IMR-90 (cell line): Measurements from ENCODE around the gene GKAP1. TPM values are rescaled to one million over a fixed set of nuclear protein-coding genes. Genes with fewer than 3 reads are reported as not detected.

Experiments used
- ATAC-seq: fragments of 200-7000 bp; cut with Tn5 transposase; 2 replicates; pipeline ENCODE4 v1.9.1; 2020; ENCODE audit warnings: low read depth, mild to moderate bottlenecking, moderate library complexity
- BruUV-seq: library from RNA; stranded (reverse); fragments of 400-500 nt; replicated peaks from 2 replicates; lab custom pipeline; 2021; lab: Mats Ljungman, UMichigan
- CTCF ChIA-PET: fragments of 300-600 bp; formaldehyde crosslinking; extraction: SDS; loops from one replicate; lab custom pipeline; 2021; ENCODE audit warnings: antibody characterized with exemption; lab: Yijun Ruan, JAX
- POLR2A ChIA-PET: fragments of 300-600 bp; sonication (Branson Sonifier 250); formaldehyde crosslinking; loops from one replicate; lab custom pipeline; 2022; ENCODE audit warnings: antibody characterized with exemption; ENCODE audit not compliant: unreplicated experiment; lab: Charles Lee
- DNase-seq: peaks from one replicate; pipeline ENCODE4 v3.0.0; 2013
- H2AFZ ChIP-seq: replicated peaks from 2 replicates; pipeline ENCODE3; 2013; ENCODE audit warnings: low read length, mild to moderate bottlenecking; ENCODE audit not compliant: poor library complexity
- H2AK5ac ChIP-seq: 2 replicates; pipeline ENCODE4 v1.6.1; 2013; ENCODE audit warnings: low read depth, low read length, inconsistent platforms
- H2AK9ac ChIP-seq: replicated peaks from 2 replicates; pipeline ENCODE3; 2013; ENCODE audit warnings: mild to moderate bottlenecking, low read depth, low read length, moderate library complexity; ENCODE audit not compliant: poor library complexity
- H2BK120ac ChIP-seq: 2 replicates; pipeline ENCODE4 v1.6.1; 2013; ENCODE audit warnings: low read depth, low read length, inconsistent platforms
- H2BK15ac ChIP-seq: 3 replicates; pipeline ENCODE4 v1.6.1; 2013; ENCODE audit warnings: low read depth, low read length, inconsistent platforms
- H2BK20ac ChIP-seq: 2 replicates; pipeline ENCODE4 v1.6.1; 2013; ENCODE audit warnings: low read depth, mild to moderate bottlenecking, inconsistent platforms, low read length, moderate library complexity
- H2BK5ac ChIP-seq: 2 replicates; pipeline ENCODE4 v1.6.1; 2013; ENCODE audit warnings: mild to moderate bottlenecking, low read depth, low read length, inconsistent platforms; ENCODE audit not compliant: poor library complexity, severe bottlenecking
- H3K14ac ChIP-seq: replicated peaks from 2 replicates; pipeline ENCODE4 v1.6.1; 2013; ENCODE audit warnings: low read depth, low read length, inconsistent platforms
- H3K18ac ChIP-seq: 2 replicates; pipeline ENCODE4 v1.6.1; 2013; ENCODE audit warnings: low read depth, low read length, control low read depth
- H3K23ac ChIP-seq: 2 replicates; pipeline ENCODE4 v1.6.1; 2013; ENCODE audit warnings: low read depth, low read length, inconsistent platforms
- H3K27ac ChIP-seq: 2 replicates; pipeline ENCODE4 v1.5.1; 2013; ENCODE audit warnings: mild to moderate bottlenecking, control low read depth, low read length; ENCODE audit not compliant: insufficient read depth
- H3K27me3 ChIP-seq: 2 replicates; pipeline ENCODE4 v1.6.1; 2013; ENCODE audit warnings: low read length; ENCODE audit not compliant: control insufficient read depth, insufficient read depth
- H3K36me3 ChIP-seq: 2 replicates; pipeline ENCODE4 v1.6.1; 2013; ENCODE audit warnings: low read length, mixed read lengths; ENCODE audit not compliant: control insufficient read depth, insufficient read depth
- H3K4ac ChIP-seq: 2 replicates; pipeline ENCODE4 v1.6.1; 2013; ENCODE audit warnings: low read depth, low read length, inconsistent platforms
- H3K4me1 ChIP-seq: 2 replicates; pipeline ENCODE4 v1.6.1; 2013; ENCODE audit warnings: low read length, mixed read lengths; ENCODE audit not compliant: control insufficient read depth, insufficient read depth
- H3K4me2 ChIP-seq: 2 replicates; pipeline ENCODE4 v1.6.1; 2013; ENCODE audit warnings: low read depth, mild to moderate bottlenecking, control low read depth, low read length, moderate library complexity
- H3K4me3 ChIP-seq: 2 replicates; pipeline ENCODE4 v1.5.1; 2013; ENCODE audit warnings: low read depth, mild to moderate bottlenecking, control low read depth, low read length, moderate library complexity; ENCODE audit not compliant: insufficient read depth
- H3K56ac ChIP-seq: 2 replicates; pipeline ENCODE4 v1.6.1; 2013; ENCODE audit warnings: low read length, inconsistent platforms; ENCODE audit not compliant: insufficient read depth; ENCODE audit errors: extremely low read depth
- H3K79me1 ChIP-seq, 2 experiments: 2 replicates each; pipeline ENCODE4 v1.6.1; 2013; ENCODE audit warnings: low read length in 2 of 2, inconsistent platforms in 1 of 2, low read depth in 1 of 2
- H3K9ac ChIP-seq: 2 replicates; pipeline ENCODE4 v1.6.1; 2013; ENCODE audit warnings: low read depth, low read length, control low read depth
- H3K9me1 ChIP-seq: 2 replicates; pipeline ENCODE4 v1.6.1; 2013; ENCODE audit warnings: low read length, inconsistent platforms; ENCODE audit not compliant: insufficient read depth
- H3K9me3 ChIP-seq: 2 replicates; pipeline ENCODE4 v1.6.1; 2013; ENCODE audit warnings: low read length; ENCODE audit not compliant: control insufficient read depth, insufficient read depth
- H4K20me1 ChIP-seq: 2 replicates; pipeline ENCODE4 v1.6.1; 2013; ENCODE audit warnings: low read length, inconsistent platforms; ENCODE audit not compliant: insufficient read depth
- H4K5ac ChIP-seq: 2 replicates; pipeline ENCODE4 v1.6.1; 2013; ENCODE audit warnings: mild to moderate bottlenecking, low read depth, low read length, control low read depth
- H4K8ac ChIP-seq, 2 experiments: 2 replicates each; pipeline ENCODE4 v1.6.1; 2013; ENCODE audit warnings: low read depth in 2 of 2, low read length in 2 of 2, control low read depth in 1 of 2, inconsistent platforms in 1 of 2
- H4K91ac ChIP-seq: 2 replicates; pipeline ENCODE4 v1.6.1; 2013; ENCODE audit warnings: low read depth, low read length, inconsistent platforms; ENCODE audit not compliant: insufficient read depth
- FOS ChIP-seq: fragments of 150-350 bp; IDR thresholded peaks from 2 replicates; pipeline ENCODE4 v1.6.1; 2016; ENCODE audit warnings: low read depth, low read length
- MAZ ChIP-seq: IDR thresholded peaks from 2 replicates; pipeline ENCODE4 v1.6.1; 2012; ENCODE audit warnings: low read depth, mild to moderate bottlenecking, low read length, improper control_type of control experiment, moderate library complexity, borderline replicate concordance
- POLR2A ChIP-seq: IDR thresholded peaks from 2 replicates; pipeline ENCODE4 v1.6.1; 2012; ENCODE audit warnings: mild to moderate bottlenecking, low read depth, low read length
- RFX5 ChIP-seq: IDR thresholded peaks from 2 replicates; pipeline ENCODE4 v1.8.0; 2012; ENCODE audit warnings: low read depth, mild to moderate bottlenecking, low read length, moderate library complexity
- SMC3 ChIP-seq: fragments of 150-350 bp; IDR thresholded peaks from 2 replicates; pipeline ENCODE4 v1.6.1; 2016; ENCODE audit warnings: low read depth, mild to moderate bottlenecking, antibody characterized with exemption, low read length, moderate library complexity
- USF2 ChIP-seq: fragments of 150-350 bp; IDR thresholded peaks from 2 replicates; pipeline ENCODE4 v1.6.1; 2017; ENCODE audit warnings: mild to moderate bottlenecking, antibody characterized with exemption, low read length, low read depth
- WGBS, 2 experiments: methylation state at CpG; one replicate each; pipeline versions ENCODE4 v1.1.5 to v1.1.7; 2013; ENCODE audit warnings: missing lambda C conversion rate in 2 of 2; ENCODE audit not compliant: insufficient read length in 1 of 2; ENCODE audit errors: extremely low coverage in 2 of 2; 5-methylcytosine and 5-hydroxymethylcytosine counted together
- dilution Hi-C: fragments of 300-500 bp; cut with HindIII; formaldehyde crosslinking; loops from one replicate; pipeline ENCODE4 v1.14.3; 2018; ENCODE audit warnings: low sequenced_read_pairs; ENCODE audit not compliant: unreplicated experiment
- in situ Hi-C: fragments of 300-500 bp; cut with MboI; formaldehyde crosslinking; loops from 3 replicates; pipeline ENCODE4 v1.14.3; 2019; ENCODE audit warnings: low sequenced_read_pairs, inconsistent platforms, mixed read lengths
- intact Hi-C: fragments of 100-400 bp; cut with micrococcal nuclease; formaldehyde crosslinking; loops from 2 replicates; pipeline ENCODE4 v1.10.0; 2022
- polyA plus RNA-seq, 3 experiments: library from polyadenylated mRNA; depleted of rRNA; stranded (reverse); fragments of >200 nt; gene quantifications; 2 replicates each; pipeline ENCODE4 v1.2.3, GENCODE V29; 2012; ENCODE audit warnings: low replicate concordance in 1 of 3
- total RNA-seq: library from RNA; depleted of rRNA; stranded (reverse); fragments of >200 nt; gene quantifications from 2 replicates; pipeline ENCODE4 v1.2.3, GENCODE V29; 2012

GKAP1 gene
- total and polyA plus RNA-seq, 2 of the 4 experiments (the other 2 are of a cell fraction) = 0.18 to 1.4 TPM

- ATAC-seq (no peak), DNase-seq (no peak)
- no peak overlapping the region for H2AK5ac ChIP-seq
- no peak overlapping the region for H3K27ac ChIP-seq
- no TSS peak for BruUV-seq
- H3K18ac ChIP-seq = no peak overlapping the region
- no peak overlapping the region for H3K23ac ChIP-seq
- dilution Hi-C loops = no loop called here
- no peak overlapping the region for H2BK20ac ChIP-seq
- ChIA-PET CTCF (no interaction called here), POLR2A (no interaction called here)
- no peaks in the 10 kb centered on the region for H3K9me1 ChIP-seq
- no peak overlapping the region for H2BK5ac ChIP-seq
- H4K20me1 ChIP-seq = no peaks in the 10 kb centered on the region
- no peak overlapping the region for H2AFZ ChIP-seq
- no peak overlapping the region for H4K8ac ChIP-seq
- no peak overlapping the region for H2BK15ac ChIP-seq
- no peak overlapping the region for H4K5ac ChIP-seq
- no peak overlapping the region for H3K4ac ChIP-seq
- no peaks in the 10 kb centered on the region for H3K27me3 ChIP-seq
- H3K56ac ChIP-seq = no peak overlapping the region
- intact Hi-C loops = no loop called here
- in situ Hi-C loops = no loop called here
- no peak overlapping the region for H2BK120ac ChIP-seq
- no peaks in the 10 kb centered on the region for H3K9me3 ChIP-seq
- H3K4me3 ChIP-seq = no peak overlapping the region
- H3K9ac ChIP-seq = no peak overlapping the region
- H3K36me3 ChIP-seq = no peaks in the 10 kb centered on the region
- TF ChIP-seq SMC3 (no peak), USF2 (no peak), POLR2A (no peak), MAZ (no peak), FOS (no peak), RFX5 (no peak)
- no peak overlapping the region for H3K14ac ChIP-seq
- no peak overlapping the region for H2AK9ac ChIP-seq
- no peak overlapping the region for H3K4me2 ChIP-seq
- WGBS, 2 experiments = no CpG with 5 or more reads among the region's 6 CpGs
- H4K91ac ChIP-seq = no peak overlapping the region
- no peaks in the 10 kb centered on the region for H3K79me1 ChIP-seq
- H3K4me1 ChIP-seq = no peaks in the 10 kb centered on the region
Measured at GRCh38 chr9:83772860-83773259, 44.7 kb downstream of the GKAP1 start.
